Endothelial cell of umbilical vein (primary cell): Measurements from ENCODE around the gene TRAPPC2L. TPM values are rescaled to one million over a fixed set of nuclear protein-coding genes. Genes with fewer than 3 reads are reported as not detected.

ENCODE experiments used
- BruUV-seq: library from RNA; stranded (reverse); fragments of 400-500 nt; replicated peaks from 2 replicates; lab custom pipeline; 2021; lab: Mats Ljungman, UMichigan
- CTCF ChIA-PET: fragments of 300-600, 350-600 bp; sonication (Branson Sonifier 250); formaldehyde crosslinking; loops from one replicate; lab custom pipeline; 2021; ENCODE audit warnings: antibody characterized with exemption, inconsistent platforms; lab: Charles Lee
- POLR2A ChIA-PET: fragments of 300-600, 350-600 bp; sonication (Branson Sonifier 250); formaldehyde crosslinking; loops from one replicate; lab custom pipeline; 2021; ENCODE audit warnings: antibody characterized with exemption, inconsistent platforms; lab: Charles Lee
- DNase-seq: peaks from one replicate; pipeline ENCODE4 v3.0.0-alpha.2; 2011; ENCODE audit warnings: low read depth, low spot score
- FAIRE-seq: peaks from 2 replicates; lab custom pipeline; 2011; peaks lifted over from hg19 to GRCh38; lab: Jason Lieb, UNC
- H2AFZ ChIP-seq: 2 replicates; pipeline ENCODE4 v1.6.0; 2012; ENCODE audit warnings: low read depth, low read length, control low read depth, inconsistent platforms
- H3K27ac ChIP-seq: 2 replicates; pipeline ENCODE4 v1.5.1; 2011; ENCODE audit warnings: low read depth, mild to moderate bottlenecking, control low read depth, low read length, moderate library complexity; ENCODE audit not compliant: insufficient read depth
- H3K27me3 ChIP-seq, 2 experiments: 2 replicates each; pipeline versions ENCODE4 v1.6.0 to v1.6.1; 2011; ENCODE audit warnings: low read length in 2 of 2, mixed read lengths in 1 of 2; ENCODE audit not compliant: control insufficient read depth in 2 of 2, insufficient read depth in 2 of 2
- H3K36me3 ChIP-seq, 2 experiments: 2 replicates in 1 of 2; 3 replicates in 1 of 2; pipeline ENCODE4 v1.5.1; 2011; ENCODE audit warnings: low read length in 2 of 2, mild to moderate bottlenecking in 1 of 2, moderate library complexity in 1 of 2; ENCODE audit not compliant: control insufficient read depth in 2 of 2, insufficient read depth in 2 of 2; ENCODE audit errors: extremely low read depth in 1 of 2
- H3K4me1 ChIP-seq: 3 replicates; pipeline ENCODE4 v1.5.1; 2011; ENCODE audit warnings: mild to moderate bottlenecking, low read length; ENCODE audit not compliant: control insufficient read depth, insufficient read depth; ENCODE audit errors: extremely low read depth
- H3K4me2 ChIP-seq: 2 replicates; pipeline ENCODE4 v1.6.1; 2011; ENCODE audit warnings: low read length, control low read depth, mixed read lengths; ENCODE audit not compliant: insufficient read depth
- H3K4me3 ChIP-seq, 3 experiments: fragments of 200-600 bp in 1 of 3; sonication (generic), shearing (Covaris generic) in 1 of 3; replicated peaks in 1 of 3; 2 replicates each; pipeline ENCODE4 v1.5.1; 2011 to 2016; ENCODE audit warnings: control low read depth in 3 of 3, low read length in 3 of 3, mild to moderate bottlenecking in 2 of 3, inconsistent platforms in 1 of 3, low read depth in 1 of 3, moderate library complexity in 1 of 3; ENCODE audit not compliant: insufficient read depth in 1 of 3
- H3K79me2 ChIP-seq: 2 replicates; pipeline ENCODE4 v1.6.0; 2012; ENCODE audit warnings: low read length, inconsistent platforms; ENCODE audit not compliant: control insufficient read depth, insufficient read depth
- H3K9ac ChIP-seq: replicated peaks from 2 replicates; pipeline ENCODE3; 2011; ENCODE audit warnings: low read length, control low read depth; ENCODE audit not compliant: insufficient read depth; ENCODE audit errors: extremely low read depth
- H3K9me1 ChIP-seq: replicated peaks from 3 replicates; pipeline ENCODE4 v1.6.0; 2011; ENCODE audit warnings: mild to moderate bottlenecking, low read length; ENCODE audit not compliant: control insufficient read depth, insufficient read depth; ENCODE audit errors: extremely low read depth
- H3K9me3 ChIP-seq: replicated peaks from 2 replicates; pipeline ENCODE4 v1.5.1; 2012; ENCODE audit warnings: low read length, inconsistent platforms; ENCODE audit not compliant: control insufficient read depth, insufficient read depth
- H4K20me1 ChIP-seq: replicated peaks from 2 replicates; pipeline ENCODE3; 2011; ENCODE audit warnings: mild to moderate bottlenecking, low read length; ENCODE audit not compliant: control insufficient read depth, insufficient read depth; ENCODE audit errors: extremely low read depth
- CTCF ChIP-seq, 2 donors: IDR thresholded peaks; 1 replicate in 1 of 2; 2 replicates in 1 of 2; pipeline ENCODE4 v1.5.1; 2011; ENCODE audit warnings: low read length in 2 of 2, mild to moderate bottlenecking in 2 of 2, moderate library complexity in 2 of 2, control low read depth in 1 of 2, inconsistent platforms in 1 of 2, low read depth in 1 of 2; ENCODE audit not compliant: insufficient read depth in 1 of 2; ENCODE audit errors: extremely low read depth in 1 of 2
- EZH2 ChIP-seq: IDR thresholded peaks from 2 replicates; pipeline ENCODE4 v1.6.1; 2012; ENCODE audit warnings: borderline replicate concordance, low read depth, mild to moderate bottlenecking, moderate library complexity, low read length, inconsistent platforms; ENCODE audit not compliant: severe bottlenecking
- FOS ChIP-seq: IDR thresholded peaks from 2 replicates; pipeline ENCODE4 v1.6.1; 2011; ENCODE audit warnings: mild to moderate bottlenecking, low read length, moderate library complexity, borderline replicate concordance; ENCODE audit not compliant: insufficient read depth
- GATA2 ChIP-seq: IDR thresholded peaks from 2 replicates; pipeline ENCODE4 v1.7.0; 2011; ENCODE audit warnings: low read depth, mild to moderate bottlenecking, moderate library complexity, mixed read lengths, low read length; ENCODE audit not compliant: insufficient read length, insufficient read depth
- JUN ChIP-seq: IDR thresholded peaks from 2 replicates; pipeline ENCODE4 v1.6.1; 2011; ENCODE audit warnings: borderline replicate concordance, low read depth; ENCODE audit not compliant: insufficient read length, insufficient read depth
- MAX ChIP-seq: IDR thresholded peaks from 2 replicates; pipeline ENCODE4 v1.6.1; 2011; ENCODE audit not compliant: insufficient read depth, insufficient read length
- MYC ChIP-seq: IDR thresholded peaks from one replicate; pipeline ENCODE4 v1.6.1; 2011; ENCODE audit warnings: mild to moderate bottlenecking, low read depth, low read length
- POLR2A ChIP-seq: IDR thresholded peaks from 2 replicates; pipeline ENCODE4 v1.6.1; 2012; ENCODE audit warnings: low read depth, mild to moderate bottlenecking, control low read depth, low read length
- POLR2AphosphoS5 ChIP-seq: IDR thresholded peaks from 2 replicates; pipeline ENCODE4 v1.6.1; 2012; ENCODE audit warnings: low read depth, mild to moderate bottlenecking, control low read depth, low read length, moderate library complexity; ENCODE audit not compliant: insufficient read depth
- dilution Hi-C: fragments of 300-500 bp; cut with MboI; formaldehyde crosslinking; loops from one replicate; pipeline ENCODE4 v1.15.0; 2019; ENCODE audit warnings: low sequenced_read_pairs; ENCODE audit not compliant: extremely low pct_ligation_motif_present
- intact Hi-C: fragments of 100-400 bp; cut with micrococcal nuclease; formaldehyde crosslinking; loops from one replicate; pipeline ENCODE4 v1.10.0; 2022
- polyA plus RNA-seq, 4 experiments: library from polyadenylated mRNA; depleted of rRNA in 3 of 4; stranded (reverse) in 3 of 4; unstranded in 1 of 4; fragments of >200 nt; gene quantifications; 2 replicates each; pipeline versions ENCODE4 v1.2.1 to v1.2.3, GENCODE V29; 2011 to 2012; ENCODE audit warnings: missing spikeins in 1 of 4
- total RNA-seq: library from RNA; stranded (reverse); gene quantifications from 2 replicates; pipeline ENCODE4 v1.2.3, GENCODE V29; 2021

TRAPPC2L gene
- total and polyA plus RNA-seq, 2 donors (not counting 3 experiments of a cell fraction or from before 2014, with no cell fraction given) = 61.9 to 131 TPM

- Histone ChIP-seq H2AFZ (no peak overlapping the region), H3K36me3 (peaks cover 4 to 12% of the 10 kb centered on the region in 2 experiments), H3K9me1 (no peaks in the 10 kb centered on the region), H3K9ac (no peak overlapping the region), H3K9me3 (no peaks in the 10 kb centered on the region), H3K4me1 (peaks cover 26% of the 10 kb centered on the region), H4K20me1 (no peaks in the 10 kb centered on the region), H3K79me2 (peaks cover 42% of the 10 kb centered on the region), H3K4me3 (no peak overlapping the region), H3K27me3 (no peaks in the 10 kb centered on the region), H3K27ac (no peak overlapping the region), H3K4me2 (no peak overlapping the region)
- intact Hi-C loops (no loop called here), dilution Hi-C loops (no loop called here)
- no TSS peak for BruUV-seq
- POLR2A ChIA-PET = interaction anchor here (0.6 kb wide), 2 partner anchors 27 to 825 kb away, joined by 3 read pairs; no protein-coding TSS in a partner anchor
- CTCF ChIA-PET = interaction anchor here (0.9 to 3.8 kb wide), 3 partner anchors 25 to 72 kb away, joined by 3 to 28 read pairs (median 26); partner anchors contain the start of gene PIEZO1
- FAIRE-seq (no peak), DNase-seq (no peak)
- TF ChIP-seq MAX (no peak), POLR2AphosphoS5 (no peak), GATA2 (no peak), CTCF (IDR thresholded peaks at IDR 0.05; ENCODE audit: extremely low read depth in 1 of 2, insufficient read depth in 1 of 2, low read depth in 1 of 2, low read length in 2 of 2) (no peak), JUN (no peak), EZH2 (no peak), FOS (no peak), MYC (no peak), POLR2A (no peak)
These were observed 47.8 kb upstream of the TRAPPC2L start for GRCh38 chr16:88809068-88809675.
